Epithelial cell of proximal tubule (primary cell): Measurements from ENCODE around the gene PTPRN2. TPM values are rescaled to one million over a fixed set of nuclear protein-coding genes. Genes with fewer than 3 reads are reported as not detected.
"Not testable (repeated sequence)": the region's sequence is repeated elsewhere in the genome, so short reads cannot be mapped to it uniquely, and the experiment has no call there.

Experiments used
- DNase-seq: peaks from one replicate; pipeline ENCODE4 v3.0.0-alpha.2; 2011; ENCODE audit warnings: low read depth
- H3K4me3 ChIP-seq: 2 replicates; pipeline ENCODE4 v1.5.1; 2011; ENCODE audit warnings: low read depth, mild to moderate bottlenecking, low read length
- total RNA-seq: library from RNA; depleted of rRNA; stranded (reverse); fragments of >200 nt; gene quantifications from 2 replicates; pipeline ENCODE4 v1.2.3, GENCODE V29; 2015
- TF ChIP-seq, protein P1 (sequence below): conservative IDR thresholded peaks from 2 replicates; pipeline ENCODE4 v1.5.1; 2012; ENCODE audit warnings: low read depth, mild to moderate bottlenecking, low read length

Gene PTPRN2
- total RNA-seq, 1 donor from 2014 or later = 2.8 TPM

DNA sequence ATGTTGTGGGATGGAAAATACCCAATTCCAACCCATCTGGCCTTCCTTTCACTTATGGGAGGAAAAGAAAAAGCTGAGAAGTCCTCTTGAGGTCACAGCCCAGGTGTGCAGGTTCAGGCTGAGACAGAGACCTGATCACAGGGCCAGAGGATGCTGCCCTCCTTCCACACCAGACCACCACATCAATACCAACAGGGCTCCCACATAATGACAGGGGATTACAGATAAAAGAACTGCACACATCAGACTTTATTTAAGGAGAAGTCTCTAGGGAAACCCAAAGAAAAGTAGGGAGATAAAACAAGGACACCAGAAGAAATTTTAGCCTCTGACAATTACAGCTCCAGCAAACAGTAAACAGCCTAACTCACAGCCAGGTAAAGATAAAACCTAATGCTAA is 548.4 kb downstream of the PTPRN2 start:
- DNase-seq = no peak
- TF ChIP-seq, protein P1, sequence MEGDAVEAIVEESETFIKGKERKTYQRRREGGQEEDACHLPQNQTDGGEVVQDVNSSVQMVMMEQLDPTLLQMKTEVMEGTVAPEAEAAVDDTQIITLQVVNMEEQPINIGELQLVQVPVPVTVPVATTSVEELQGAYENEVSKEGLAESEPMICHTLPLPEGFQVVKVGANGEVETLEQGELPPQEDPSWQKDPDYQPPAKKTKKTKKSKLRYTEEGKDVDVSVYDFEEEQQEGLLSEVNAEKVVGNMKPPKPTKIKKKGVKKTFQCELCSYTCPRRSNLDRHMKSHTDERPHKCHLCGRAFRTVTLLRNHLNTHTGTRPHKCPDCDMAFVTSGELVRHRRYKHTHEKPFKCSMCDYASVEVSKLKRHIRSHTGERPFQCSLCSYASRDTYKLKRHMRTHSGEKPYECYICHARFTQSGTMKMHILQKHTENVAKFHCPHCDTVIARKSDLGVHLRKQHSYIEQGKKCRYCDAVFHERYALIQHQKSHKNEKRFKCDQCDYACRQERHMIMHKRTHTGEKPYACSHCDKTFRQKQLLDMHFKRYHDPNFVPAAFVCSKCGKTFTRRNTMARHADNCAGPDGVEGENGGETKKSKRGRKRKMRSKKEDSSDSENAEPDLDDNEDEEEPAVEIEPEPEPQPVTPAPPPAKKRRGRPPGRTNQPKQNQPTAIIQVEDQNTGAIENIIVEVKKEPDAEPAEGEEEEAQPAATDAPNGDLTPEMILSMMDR = no peak
- H3K4me3 ChIP-seq = no peak overlapping the region

DNA sequence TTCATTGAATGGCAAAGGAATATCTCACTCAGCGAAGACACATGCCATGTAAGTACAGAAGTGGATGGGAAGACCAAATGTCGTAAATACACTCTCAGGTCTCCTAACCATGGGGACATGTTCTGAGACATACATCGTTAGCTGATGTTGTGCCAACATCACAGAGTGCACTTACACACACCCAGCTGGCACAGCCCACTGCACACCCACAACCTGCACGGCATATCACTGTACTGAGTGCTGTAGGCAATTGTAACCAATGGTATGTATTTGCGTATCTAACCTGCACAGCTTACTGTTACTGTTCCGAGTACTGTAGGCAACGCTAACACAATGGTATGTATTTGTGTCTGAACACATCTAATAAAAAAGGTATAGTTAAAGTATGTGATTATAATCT is 550.4 kb downstream of the PTPRN2 start:
- DNase-seq = no peak
- no peak overlapping the region for H3K4me3 ChIP-seq
- TF ChIP-seq, protein P1 = no peak

DNA sequence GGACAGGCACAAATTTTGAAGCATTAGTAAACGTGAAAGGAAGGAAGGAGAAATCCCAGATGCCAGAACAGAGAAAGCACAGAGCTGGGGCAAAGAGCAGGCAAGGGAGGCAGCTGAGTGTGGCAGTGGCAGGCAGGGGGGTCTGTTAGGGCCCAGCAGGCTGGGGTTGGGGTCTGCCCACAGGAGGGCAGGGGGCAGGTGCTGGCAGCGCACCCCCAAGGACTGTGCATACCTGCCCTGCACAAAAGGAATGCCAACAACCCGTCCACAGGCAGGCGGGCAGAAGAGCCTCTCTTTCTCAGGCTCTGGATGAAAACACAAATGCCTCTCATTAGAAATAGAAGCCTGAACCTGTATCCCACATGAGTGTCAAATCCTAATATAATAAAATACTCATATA is 552.3 kb downstream of the PTPRN2 start:
- TF ChIP-seq, protein P1 = no peak
- DNase-seq = no peak
- no peak overlapping the region for H3K4me3 ChIP-seq

DNA sequence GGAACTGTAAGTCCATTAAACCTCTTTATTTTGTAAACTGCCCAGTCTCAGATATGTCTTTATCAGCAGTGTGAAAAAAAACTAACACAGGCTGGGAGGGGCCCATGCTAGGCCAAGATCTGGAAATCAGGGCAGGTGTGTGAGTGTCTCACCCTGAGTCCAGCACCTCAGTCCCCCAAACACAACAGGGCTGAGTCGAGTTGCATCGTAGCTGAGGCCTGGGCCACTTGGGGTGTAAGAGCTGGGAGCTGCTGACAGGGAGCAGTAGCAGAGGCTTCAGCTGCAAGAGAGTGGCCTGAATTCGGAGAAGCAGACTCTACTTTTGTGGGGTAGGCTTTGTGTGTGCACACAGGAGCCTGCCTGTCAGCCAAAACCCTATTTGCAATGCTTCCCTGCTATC is 553.1 kb downstream of the PTPRN2 start:
- DNase-seq = no peak
- TF ChIP-seq, protein P1 = no peak
- no peak overlapping the region for H3K4me3 ChIP-seq

DNA sequence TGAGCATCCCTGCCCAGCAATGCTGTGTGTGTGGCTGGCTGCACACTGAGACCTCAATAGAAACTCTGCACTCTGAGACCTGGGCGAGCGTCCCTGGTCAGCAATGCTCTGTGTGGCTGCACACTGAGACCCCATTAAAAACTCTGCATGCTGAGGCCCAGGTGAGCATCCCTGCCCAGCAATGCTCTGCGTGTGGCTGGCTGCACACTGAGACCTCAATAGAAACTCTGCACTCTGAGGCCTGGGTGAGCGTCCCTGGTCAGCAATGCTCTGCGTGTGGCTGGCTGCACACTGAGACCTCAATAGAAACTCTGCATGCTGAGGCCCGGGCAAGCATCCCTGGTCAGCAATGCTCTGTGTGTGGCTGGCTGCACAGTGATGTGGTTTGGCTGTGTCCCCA is 553.7 kb downstream of the PTPRN2 start:
- not testable (repeated sequence) for DNase-seq, H3K4me3 ChIP-seq

DNA sequence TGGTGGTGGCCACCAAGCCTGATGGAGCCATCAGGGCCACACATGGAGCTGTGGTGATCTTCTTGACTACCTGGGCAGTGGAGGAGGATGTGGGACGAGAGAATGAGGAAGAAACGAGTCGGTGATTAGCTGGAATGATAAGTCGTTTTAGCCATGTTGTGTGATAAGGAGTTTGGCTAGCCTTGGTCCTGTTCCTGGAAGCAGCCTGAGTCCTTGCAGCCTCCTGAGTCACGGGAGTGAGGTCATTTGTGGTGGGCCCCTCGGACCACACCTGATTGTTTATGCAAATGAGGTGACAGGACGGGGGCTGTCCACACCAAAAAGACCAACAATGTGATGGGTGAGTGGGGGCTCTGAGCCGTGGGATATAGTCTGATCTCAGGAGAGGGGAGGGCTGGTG is 554.4 kb downstream of the PTPRN2 start:
- DNase-seq = no peak
- TF ChIP-seq, protein P1 = no peak
- H3K4me3 ChIP-seq = no peak overlapping the region

DNA sequence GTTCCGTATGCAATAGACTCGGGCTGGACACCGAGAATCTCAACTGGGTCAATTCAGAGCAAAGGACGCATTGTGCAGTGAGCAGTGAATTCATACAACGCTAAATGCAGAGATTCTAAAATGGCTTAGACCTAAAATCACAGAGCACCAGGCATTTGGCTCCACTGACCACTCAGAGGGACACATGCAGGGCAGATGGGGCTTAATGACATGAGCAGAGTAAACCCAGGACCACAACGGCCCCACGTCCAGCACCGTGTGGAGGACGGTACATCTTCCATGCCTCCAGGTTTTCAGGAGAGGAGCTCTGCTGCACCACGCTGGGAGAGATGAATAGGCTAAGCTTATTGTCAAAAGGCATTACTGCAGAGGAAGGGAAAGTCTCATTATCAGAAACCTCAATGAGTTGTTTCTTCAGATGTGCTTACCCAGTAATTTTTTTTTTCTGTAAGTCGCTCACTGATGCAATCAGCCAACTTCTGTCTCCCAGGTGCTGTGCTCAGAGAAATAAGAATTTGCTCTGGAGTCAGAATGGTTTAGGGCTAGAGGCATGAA is 555.0 kb downstream of the PTPRN2 start:
- DNase-seq = no peak
- TF ChIP-seq, protein P1 = no peak

More for the DNA sequence above, 555.0 kb downstream of the PTPRN2 start:
- H3K4me3 ChIP-seq = no peak overlapping the region
